HG02970 (cell line): ENCODE measurements around the gene AASDHPPT.
"Not testable (repeated sequence)": the region's sequence is repeated elsewhere in the genome, so short reads cannot be mapped to it uniquely, and the experiment has no call there.

Experiments used
- ATAC-seq: cut with Tn5 transposase; IDR thresholded peaks from one replicate; pipeline ENCODE4 v1.9.1; 2021; ENCODE audit warnings: mild to moderate bottlenecking, moderate library complexity, moderate number of reproducible peaks; ENCODE audit not compliant: unreplicated experiment, low FRiP score

Gene AASDHPPT

GRCh38 chr11:106077609-106078455, at the start of gene AASDHPPT:
Gene AASDHPPT (plus strand): TSS chr11:106077662. CDS start chr11:106077711, 49 bp downstream.
- peak; percentile 25 for ATAC-seq

- no peak for ATAC-seq
Observed at GRCh38 chr11:106030609-106031008, 46.9 kb upstream of the AASDHPPT start.

GRCh38 chr11:106031202-106031810, 46.2 kb upstream of the AASDHPPT start:
- ATAC-seq: no peak

- ATAC-seq: no peak
Observed at GRCh38 chr11:106031936-106032335, 45.5 kb upstream of the AASDHPPT start.

GRCh38 chr11:106032861-106033260, 44.6 kb upstream of the AASDHPPT start:
- ATAC-seq: no peak

- no peak for ATAC-seq
Observed at GRCh38 chr11:106043540-106043939, 33.9 kb upstream of the AASDHPPT start.

- no peak for ATAC-seq
Observed at GRCh38 chr11:106047631-106048030, 29.8 kb upstream of the AASDHPPT start.

GRCh38 chr11:106049727-106050476, 27.6 kb upstream of the AASDHPPT start:
- ATAC-seq: no peak

GRCh38 chr11:106051103-106051502, 26.4 kb upstream of the AASDHPPT start:
- no peak for ATAC-seq

GRCh38 chr11:106058377-106058776, 19.1 kb upstream of the AASDHPPT start:
- not testable (repeated sequence) for ATAC-seq

GRCh38 chr11:106059617-106060016, 17.8 kb upstream of the AASDHPPT start:
- ATAC-seq: no peak

- ATAC-seq: no peak
Observed at GRCh38 chr11:106061249-106061784, 16.1 kb upstream of the AASDHPPT start.

- no peak for ATAC-seq
Observed at GRCh38 chr11:106061954-106062949, 15.2 kb upstream of the AASDHPPT start.

GRCh38 chr11:106063009-106063408, 14.5 kb upstream of the AASDHPPT start:
- ATAC-seq: peak; percentile 63

GRCh38 chr11:106070606-106071005, 6.9 kb upstream of the AASDHPPT start:
- no peak for ATAC-seq

GRCh38 chr11:106072804-106073203, 4.7 kb upstream of the AASDHPPT start:
- no peak for ATAC-seq

GRCh38 chr11:106076171-106076918, 1.1 kb upstream of the AASDHPPT start:
- no peak for ATAC-seq

GRCh38 chr11:106076919-106077608, 398 bp upstream of the AASDHPPT start, which contains the start of gene KBTBD3:
Gene KBTBD3 (minus strand): TSS chr11:106077347. CDS start chr11:106059097, 18,250 bp downstream.
- ATAC-seq: peak; percentile 98
